HG03457 (cell line): Measurements from ENCODE around the gene ACYP2.
A peak's percentile ranks its signal among the peaks of the same experiment; 100 is the strongest.
"Not testable (repeated sequence)": the region's sequence is repeated elsewhere in the genome, so short reads cannot be mapped to it uniquely, and the experiment has no call there.

Experiments
- ATAC-seq: cut with Tn5 transposase; IDR thresholded peaks from one replicate; pipeline ENCODE4 v1.9.1; 2021; ENCODE audit warnings: moderate number of reproducible peaks; ENCODE audit not compliant: unreplicated experiment

Gene ACYP2

DNA sequence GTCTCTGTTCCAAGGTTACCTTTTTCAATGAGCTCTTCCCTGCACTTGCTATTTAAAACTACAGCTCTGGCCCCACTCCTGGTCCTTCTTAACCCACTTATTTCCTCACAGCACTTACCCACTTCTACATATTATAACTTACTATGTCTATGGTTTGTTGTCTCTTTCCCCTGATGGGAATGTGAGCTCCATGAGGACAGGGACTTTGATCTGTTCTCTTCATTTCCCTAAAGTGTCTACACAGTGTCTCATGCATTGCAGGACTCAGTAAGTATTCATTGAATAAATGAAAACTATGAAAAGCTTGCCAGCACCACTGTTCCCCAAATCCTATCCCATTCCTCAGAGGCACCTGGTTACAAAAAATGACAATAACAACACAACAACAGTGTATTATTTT lies 18.3 kb upstream of the ACYP2 start:
- no peak for ATAC-seq

DNA sequence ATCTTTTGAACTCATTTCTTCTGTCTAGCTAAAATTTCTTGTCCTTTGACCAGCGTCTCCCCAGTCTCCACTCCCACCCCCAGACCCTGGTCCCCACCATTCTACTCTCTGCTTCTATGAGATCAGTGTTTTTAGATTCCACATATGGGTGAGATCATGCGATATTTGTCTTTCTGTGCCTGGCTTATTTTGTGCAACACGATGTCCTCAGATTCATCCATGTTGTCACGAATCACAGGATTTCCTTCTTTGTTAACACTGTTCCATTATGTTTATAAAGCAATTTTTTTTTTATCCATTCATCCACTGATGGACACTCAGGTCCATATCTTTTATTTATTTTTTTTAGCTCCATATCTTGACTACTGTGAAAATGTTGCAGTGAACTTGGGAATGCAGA lies 16.0 kb upstream of the ACYP2 start:
- no peak for ATAC-seq

DNA sequence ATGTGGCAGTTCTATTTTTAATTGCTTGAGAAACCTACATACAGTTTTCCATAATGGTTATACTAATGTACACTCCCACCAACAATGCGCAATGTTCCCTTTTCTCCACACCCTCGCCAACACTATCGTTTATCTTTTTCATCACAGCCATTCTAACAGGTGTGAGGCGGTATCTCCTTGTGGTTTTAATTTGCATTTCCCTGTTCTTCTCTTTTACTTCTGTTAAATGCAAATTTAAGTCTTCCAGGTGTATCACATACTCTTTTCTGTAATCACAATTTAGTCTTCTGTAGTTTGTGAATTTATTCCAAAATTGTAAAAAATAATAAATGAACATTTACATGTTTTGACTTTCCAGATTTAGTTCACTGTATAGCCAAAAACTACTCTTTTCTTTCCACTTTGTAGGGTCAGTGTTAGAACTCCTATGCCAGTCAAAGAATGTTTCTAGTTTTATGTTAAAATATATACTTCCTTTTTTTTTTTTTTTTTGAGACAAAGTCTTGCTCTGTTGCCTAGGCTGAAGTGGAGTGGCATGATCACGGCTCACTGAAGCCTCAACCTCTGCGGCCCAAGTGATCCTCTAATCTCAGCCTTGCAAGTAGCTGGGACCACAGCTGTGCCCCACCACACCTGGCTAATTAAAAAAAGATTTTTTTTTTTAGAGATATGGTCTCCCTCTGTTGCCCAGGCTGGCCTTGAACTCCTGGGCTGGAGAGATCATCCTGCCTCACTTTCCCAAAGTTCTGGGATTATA lies 15.4 kb upstream of the ACYP2 start:
- peak; percentile 54 for ATAC-seq

DNA sequence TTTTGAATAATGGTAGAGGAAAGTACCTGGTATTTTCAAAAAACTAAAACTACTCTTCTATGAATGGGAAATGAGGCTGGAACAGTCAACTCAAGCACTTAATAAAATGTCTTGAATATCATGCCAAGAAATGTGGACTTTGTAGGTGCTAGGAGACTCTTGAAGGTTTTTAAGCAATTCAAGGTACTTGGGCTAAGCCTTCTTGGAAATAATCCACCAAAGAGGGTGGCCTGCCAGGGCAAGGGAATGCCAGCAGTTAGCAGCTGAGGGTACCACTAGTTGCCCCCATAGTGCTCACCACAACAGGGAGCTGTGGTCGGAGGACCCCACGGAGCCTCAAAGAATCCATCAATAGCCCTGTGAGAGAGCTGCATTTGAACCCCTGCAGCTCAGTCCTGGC lies 14.6 kb upstream of the ACYP2 start:
- ATAC-seq, result no peak

DNA sequence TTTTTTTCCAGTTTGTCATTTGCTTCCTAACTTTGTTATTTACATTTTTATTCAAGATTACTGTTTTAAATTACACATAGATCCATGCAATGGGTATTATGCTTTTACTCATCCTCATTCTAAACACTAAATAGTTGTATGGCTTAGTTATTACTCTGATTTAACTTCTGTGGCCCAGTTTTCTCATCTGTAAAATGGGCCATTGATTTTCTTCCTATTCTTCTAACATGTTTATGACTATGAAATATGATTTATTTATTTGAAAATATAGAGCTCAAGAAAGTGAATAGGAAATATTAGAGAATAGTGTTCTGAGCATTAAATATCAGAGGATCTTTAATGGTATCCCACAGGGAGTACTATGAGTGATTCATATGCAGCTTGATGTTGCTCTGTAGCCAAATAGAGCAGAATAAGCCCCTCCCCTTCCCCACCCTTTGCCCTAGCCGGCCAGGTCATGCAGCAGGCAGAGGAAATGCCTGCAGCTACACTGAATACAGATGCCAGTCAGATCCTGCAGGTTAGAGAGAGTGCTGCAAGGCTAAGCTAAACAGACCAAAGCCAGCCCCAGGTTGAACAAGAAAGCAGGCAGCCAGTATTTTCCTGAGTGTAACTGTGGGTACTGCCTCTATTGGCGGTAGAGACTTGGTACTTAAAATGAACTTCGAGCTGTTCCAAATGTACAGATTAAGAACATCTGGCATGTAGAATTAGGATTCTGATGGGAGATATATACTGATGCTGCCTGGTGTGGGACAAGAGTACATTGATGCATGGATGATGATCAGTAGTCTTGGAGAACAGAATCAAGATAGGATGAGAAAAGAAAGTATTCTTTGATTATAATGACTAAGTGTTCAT lies 11.7 kb upstream of the ACYP2 start:
- peak; percentile 43 for ATAC-seq

DNA sequence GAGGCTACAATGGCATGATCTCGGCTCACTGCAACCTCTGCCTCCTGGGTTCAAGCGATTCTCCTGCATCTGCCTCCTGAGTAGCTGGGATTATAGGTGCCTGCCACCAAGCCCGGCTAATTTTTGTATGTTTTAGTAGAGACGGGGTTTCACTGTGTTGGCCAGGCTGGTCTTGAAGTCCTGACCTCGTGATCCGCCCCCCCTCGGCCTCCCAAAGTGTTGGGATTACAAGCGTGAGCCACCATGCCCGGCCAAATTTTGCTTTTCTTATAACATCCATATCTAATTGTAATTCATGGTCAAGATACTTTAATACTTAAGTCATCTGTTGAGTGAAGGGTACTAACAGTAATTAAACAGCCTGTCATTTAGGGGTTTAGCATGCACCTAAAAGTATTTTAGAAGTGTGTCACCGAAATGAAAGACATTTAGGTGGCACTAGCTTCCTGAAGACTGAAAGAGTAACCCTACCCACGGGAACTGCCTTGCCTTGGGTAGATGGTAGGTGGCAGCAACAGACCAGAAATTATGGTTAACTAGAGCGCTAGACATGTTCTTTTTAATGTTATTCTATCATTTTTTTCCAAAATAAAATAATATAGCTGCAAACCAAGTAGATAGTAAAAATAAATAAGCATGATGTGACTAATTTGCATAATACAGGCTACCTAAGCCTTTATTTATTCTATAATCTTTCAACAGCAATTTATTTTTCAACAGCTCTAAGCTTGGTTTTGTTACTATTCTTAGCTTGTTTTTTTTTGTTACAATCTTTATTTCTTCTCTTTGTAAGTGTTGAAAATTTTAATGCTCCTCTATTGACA lies 8.6 kb upstream of the ACYP2 start:
- ATAC-seq, result peak; percentile 58

DNA sequence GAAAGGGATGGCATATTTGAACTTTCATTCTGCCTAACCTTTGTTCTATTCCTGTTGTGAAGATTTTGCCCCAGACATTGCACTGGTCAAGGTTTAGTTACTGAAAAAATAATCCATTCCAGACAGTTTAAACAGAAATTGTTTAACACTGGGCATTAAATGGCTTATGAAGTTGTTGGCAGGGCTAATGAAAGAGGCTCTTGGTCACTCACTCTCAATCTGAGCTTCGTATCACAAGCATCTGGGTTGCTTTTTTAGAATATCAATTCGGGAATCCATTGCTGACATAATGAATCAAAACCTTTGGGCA lies 8.0 kb upstream of the ACYP2 start:
- ATAC-seq, result no peak

DNA sequence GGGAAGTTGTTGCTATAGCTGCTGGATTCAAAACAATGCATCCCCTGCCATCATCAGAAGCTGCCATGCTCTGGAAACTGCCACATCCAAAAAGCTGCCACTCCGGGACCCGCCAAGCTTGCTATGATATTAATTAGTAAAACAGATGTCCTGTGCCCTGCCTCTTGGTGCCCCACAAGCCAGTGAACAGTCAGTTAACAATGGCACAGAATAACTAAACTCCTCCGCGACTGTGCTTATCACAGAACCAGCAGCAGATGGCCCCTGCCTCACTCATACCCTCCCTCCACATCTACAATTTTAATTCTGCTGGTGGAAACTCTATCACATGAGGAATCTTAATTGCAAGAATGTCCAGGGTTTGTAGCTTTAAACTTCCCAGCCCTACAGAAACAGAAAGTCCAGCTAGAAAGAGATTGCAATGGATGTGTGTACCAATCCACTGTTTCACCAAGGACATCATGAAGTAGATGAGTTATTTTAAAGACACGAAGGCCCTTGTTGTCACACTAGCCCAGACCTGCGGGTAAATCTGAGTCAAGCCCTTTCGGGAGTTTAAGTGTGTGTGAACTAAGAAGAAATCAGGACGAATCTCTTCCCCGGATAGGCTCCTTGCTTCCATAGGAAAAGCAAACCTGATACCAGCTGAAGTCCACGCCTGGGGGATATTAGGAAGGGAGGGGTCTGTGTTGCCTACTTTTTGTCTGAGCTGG lies 7.4 kb upstream of the ACYP2 start:
- no peak for ATAC-seq

DNA sequence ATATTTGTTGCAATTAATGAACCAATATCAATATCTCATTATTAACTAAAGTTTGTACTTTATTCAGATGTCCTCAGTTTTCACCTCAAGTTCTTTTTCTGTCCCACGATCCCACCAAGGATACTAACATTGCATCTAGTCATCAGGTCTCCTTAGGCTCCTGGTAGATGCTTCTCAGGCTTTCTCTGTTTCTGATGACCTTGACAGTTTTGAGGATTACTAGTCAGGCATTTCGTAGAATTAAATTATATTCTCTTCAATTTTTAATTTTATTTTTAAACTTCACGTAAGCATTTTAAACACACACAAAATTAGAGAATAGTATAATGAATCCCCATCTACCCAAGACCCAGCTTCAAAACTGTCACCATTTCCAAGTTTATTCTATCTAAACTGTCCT lies 5.6 kb upstream of the ACYP2 start:
- ATAC-seq, result no peak

DNA sequence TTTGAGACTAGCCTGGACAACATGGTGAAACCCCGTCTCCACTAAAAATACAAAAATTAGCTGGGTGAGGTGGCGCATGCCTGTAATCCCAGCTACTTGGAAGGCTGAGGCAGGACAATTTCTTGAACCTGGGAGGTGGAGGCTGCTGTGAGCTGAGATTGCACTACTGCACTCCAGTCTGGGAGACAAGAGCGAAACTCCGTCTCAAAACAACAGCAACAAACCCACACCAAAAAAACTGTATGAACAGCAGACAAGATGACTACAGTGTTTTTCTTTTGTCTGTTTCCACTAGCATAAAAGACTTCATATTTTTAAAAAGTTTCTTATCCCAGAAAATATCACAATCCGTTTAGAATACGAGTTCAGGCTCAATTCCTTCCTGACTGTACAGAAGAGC lies 936 bp upstream of the ACYP2 start:
- not testable (repeated sequence) for ATAC-seq

DNA sequence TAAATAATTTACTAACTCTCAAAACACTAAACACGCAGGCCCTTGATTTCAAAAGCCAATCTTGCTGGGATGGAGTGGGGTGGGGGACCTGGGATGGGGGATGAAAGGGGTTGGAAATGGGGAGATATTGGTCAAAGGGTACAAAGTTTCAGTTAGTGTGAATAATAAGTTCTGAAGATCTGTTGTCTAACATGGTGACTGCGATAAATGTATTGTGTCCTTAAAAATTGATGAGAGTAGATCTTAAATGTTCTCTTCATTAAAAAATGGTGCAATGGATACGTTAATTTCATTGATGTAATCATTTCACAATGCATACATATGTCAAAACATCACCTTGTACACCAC lies 505 bp upstream of the ACYP2 start:
- ATAC-seq, result no peak

DNA sequence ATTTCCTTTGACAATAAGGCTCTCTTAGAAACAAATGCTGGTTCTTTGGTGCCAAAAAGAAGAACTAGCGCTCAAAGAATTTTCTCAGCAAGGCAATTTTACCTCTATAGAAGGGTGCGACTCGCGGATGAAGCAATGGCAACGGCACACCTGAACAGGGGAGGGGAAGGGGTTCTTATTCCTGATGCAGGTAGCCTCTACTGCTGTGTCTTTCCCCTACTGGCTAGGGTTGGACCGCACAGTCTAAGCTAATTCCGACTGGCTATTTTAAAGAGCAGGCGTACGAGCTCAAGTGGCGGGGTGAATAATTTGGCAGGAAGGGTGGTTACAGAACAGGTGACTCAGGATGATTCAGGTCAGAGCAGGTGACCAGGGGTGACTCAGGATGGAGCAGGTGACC lies 1.2 kb downstream of the ACYP2 start:
- ATAC-seq, result not testable (repeated sequence)

DNA sequence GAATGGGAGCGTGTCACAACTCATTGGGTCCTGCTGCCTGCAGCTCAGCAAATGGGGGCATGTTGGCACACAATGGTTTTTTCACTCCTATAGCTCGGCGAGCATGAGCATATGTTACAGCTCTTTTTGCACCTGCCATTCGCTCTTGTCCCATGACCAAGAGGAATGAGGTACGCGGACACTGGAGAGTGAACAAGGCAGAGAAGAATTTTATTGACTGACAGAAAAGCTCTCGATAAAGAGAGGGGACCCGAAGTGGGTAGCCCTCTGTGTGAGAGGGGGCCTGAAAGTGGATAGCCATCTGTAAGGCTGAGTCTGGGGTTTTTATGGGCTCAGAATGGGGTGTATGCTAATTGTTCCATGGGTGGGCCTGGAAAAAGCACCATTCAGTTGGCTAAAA lies 5.5 kb downstream of the ACYP2 start:
- ATAC-seq, result no peak

DNA sequence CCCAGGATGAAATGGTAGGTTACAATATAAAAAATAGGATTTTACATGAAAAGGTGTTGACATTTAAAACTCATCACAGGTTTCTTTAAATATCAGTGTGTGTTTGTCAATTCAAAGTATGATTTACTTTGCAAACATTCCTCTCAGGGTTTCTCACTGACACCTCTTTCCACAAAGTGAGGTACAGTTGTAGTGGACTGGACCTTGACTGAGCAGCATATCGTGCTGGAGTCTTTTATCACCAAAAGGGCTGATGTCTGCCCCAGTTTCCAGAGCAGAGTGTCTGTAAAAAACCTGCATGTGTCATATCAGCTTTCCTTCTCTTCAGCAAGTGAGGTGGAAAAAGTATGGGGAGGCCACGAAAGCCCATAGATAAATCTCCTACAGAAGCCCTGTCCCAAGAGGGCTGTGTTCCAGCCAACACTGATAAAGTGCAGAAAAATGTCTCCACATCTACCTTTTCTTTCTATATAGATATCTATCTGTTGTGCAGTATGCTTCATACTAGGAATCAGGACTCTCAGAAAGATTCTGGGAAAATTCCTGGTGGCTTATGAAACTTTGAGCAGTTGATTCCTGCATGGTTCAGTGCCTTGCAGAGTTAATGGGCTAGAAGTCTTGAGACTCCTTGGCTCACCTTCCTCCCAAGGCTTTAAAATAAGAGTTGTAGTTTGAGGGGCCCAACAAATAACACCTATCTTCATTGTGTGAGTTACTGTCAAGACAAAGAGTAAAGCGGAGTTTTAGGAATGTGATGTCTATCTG lies 6.9 kb downstream of the ACYP2 start:
- ATAC-seq, result no peak

DNA sequence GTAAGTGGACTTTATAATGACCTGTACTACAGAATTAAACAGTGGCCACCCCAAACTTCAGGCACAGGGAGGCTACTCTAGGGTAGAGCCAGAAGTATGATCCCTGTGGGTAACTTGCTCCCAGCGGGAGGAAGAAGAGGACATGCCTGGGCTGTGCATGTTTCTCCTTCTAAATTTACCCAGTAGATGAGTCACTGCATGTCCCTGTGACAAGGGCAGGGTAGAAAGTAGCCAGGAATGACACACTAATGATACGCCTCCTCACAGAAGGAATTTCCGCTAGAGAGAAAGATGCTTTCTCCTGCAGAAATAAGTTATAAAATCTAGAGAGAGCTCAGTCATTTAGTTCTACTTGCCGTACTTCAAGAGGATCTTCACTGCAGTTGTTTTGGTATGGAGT lies 7.5 kb downstream of the ACYP2 start:
- ATAC-seq, result no peak

DNA sequence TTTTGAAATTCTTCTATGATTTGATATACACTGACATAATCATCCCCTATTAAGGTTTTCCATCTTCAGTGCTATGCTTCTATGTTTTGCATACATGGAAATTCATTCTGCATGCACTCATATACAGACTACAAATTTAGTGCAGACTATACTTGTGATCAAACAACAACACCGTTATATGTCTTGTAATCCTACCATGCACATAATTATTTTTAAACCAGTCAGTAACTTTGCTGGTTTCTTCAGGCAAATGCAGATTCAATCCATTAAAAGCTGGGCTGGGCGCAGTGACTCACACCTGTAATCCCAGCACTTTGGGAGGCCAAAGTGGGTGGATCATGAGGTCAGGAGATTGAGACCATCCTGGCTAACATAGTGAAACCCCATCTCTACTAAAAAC lies 11.8 kb downstream of the ACYP2 start:
- ATAC-seq, result not testable (repeated sequence)

DNA sequence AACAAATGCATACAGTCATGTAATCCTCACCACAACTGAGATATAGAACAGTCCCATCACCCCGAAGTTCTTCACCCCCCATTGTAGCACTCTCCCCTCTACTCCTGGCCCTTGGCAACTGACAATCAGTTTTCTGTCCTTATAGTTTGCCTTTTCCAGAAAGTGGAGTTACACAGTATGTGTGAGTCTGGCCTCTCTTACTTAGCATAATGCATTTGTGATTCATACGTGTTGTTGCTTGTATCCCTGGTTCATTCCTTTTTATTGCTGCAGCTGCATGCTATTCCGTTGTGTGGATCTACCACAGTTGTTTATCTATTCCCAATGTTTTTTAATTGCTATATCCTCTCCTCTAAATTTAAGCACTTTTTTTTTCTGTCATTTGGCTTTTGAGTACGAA lies 17.6 kb downstream of the ACYP2 start:
- no peak for ATAC-seq

DNA sequence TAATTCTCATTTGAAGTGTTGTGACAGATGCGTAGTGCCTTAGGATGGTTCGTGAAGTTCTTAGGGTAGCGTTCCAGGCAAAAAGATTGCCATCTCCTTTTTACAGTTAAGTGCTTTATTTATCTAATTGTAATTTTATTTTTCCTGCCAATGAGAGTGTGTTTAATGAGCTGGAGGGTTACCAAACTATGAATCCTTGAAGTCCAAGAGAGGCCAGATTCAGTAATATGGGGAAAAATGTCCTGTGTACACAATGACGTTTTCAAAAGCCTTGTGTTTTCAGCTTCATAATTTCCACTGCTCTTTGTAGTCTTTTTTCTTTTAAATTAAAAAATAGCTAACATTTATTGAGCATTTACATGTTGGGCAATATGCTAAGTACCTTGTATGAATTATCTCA lies 23.8 kb downstream of the ACYP2 start:
- ATAC-seq, result no peak

DNA sequence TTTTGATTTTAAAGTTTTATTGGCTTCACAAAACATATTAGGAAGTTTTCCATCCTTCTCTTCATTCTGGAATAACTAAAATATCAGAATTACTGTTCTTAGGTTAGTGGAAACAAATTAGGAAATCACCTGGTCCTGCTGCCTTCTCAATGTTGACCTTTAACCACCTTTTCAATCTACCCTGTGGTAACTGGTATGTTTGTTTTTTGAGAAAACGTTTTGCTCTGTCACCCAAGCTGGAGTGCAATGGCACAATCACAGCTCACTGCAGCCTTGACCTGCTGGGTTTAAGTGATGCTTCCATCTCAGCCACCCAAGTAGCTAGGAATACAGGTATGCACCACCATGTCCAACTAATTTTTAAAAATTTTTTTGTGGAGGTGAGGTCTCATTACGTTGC lies 28.4 kb downstream of the ACYP2 start:
- no peak for ATAC-seq

DNA sequence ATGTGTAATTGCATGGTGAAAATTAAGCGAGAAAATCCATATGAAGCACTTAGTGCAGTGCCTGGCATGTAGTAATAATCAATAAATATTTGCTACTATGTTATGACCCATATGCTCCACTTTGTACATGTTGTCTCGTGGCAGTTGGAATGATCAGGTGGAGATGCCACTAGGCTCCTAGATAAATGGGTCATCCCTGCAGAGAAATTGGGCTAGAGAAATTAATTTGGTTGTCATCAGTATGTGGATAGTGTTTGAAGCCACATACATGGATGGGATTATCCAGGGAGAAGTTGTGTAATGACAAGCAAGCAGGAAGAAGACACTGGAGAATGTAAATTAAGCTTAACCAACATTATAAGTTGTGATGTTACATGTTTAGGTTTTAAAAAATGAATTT lies 33.0 kb downstream of the ACYP2 start:
- no peak for ATAC-seq
